ENCODE results near the gene PAK5. TPM values are rescaled to one million over a fixed set of nuclear protein-coding genes. Genes with fewer than 3 reads are reported as not detected.

The PAK5 gene
- total and polyA plus RNA-seq, 2 donors (not counting 1 experiment from before 2014, with no cell fraction given) = not detected

DNA sequence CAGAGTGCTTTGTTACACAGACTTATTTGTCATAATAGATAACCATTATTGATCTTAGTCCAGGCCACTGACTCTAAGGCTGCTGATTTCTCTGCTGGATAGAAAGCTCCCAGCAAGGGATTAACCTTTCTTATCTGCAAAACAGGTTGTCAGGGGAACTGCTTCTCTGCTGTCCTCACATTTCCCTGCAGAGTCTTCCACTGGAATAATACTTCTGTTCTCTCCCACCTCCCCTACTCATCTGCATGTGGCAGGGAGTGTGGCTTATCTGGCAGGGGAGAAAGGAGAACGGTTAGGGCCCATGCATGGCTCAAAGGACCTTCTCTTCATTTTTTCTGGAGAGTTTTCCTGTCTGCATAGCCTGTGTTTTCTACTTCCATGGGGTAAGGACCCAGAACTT, 238.3 kb downstream of the PAK5 start:
- H3K4me1 Mint-ChIP-seq = no peaks in the 10 kb centered on the region
- H3K4me1 ChIP-seq (ENCODE audit: control insufficient read depth in 2 of 2, insufficient read depth in 2 of 2, low read length in 2 of 2) = no peaks in the 10 kb centered on the region
- no peak overlapping the region for H3K27ac ChIP-seq (ENCODE audit: low read length in 2 of 2)
- H3K9me3 Mint-ChIP-seq (ENCODE audit: insufficient read depth) = peaks cover 2% of the 10 kb centered on the region
- H3K27ac Mint-ChIP-seq = no peak overlapping the region
- no peak overlapping the region for H3K4me3 Mint-ChIP-seq
- H3K27me3 ChIP-seq (replicated peaks in 1 of 4; ENCODE audit: control extremely low read depth in 1 of 4, control insufficient read depth in 3 of 4, insufficient read depth in 4 of 4, low read length in 3 of 4) = peaks cover 0 to 5% (median 1%) of the 10 kb centered on the region in 4 experiments
- peaks cover 16% of the 10 kb centered on the region for H3K27me3 Mint-ChIP-seq
- TF ChIP-seq, protein P1, sequence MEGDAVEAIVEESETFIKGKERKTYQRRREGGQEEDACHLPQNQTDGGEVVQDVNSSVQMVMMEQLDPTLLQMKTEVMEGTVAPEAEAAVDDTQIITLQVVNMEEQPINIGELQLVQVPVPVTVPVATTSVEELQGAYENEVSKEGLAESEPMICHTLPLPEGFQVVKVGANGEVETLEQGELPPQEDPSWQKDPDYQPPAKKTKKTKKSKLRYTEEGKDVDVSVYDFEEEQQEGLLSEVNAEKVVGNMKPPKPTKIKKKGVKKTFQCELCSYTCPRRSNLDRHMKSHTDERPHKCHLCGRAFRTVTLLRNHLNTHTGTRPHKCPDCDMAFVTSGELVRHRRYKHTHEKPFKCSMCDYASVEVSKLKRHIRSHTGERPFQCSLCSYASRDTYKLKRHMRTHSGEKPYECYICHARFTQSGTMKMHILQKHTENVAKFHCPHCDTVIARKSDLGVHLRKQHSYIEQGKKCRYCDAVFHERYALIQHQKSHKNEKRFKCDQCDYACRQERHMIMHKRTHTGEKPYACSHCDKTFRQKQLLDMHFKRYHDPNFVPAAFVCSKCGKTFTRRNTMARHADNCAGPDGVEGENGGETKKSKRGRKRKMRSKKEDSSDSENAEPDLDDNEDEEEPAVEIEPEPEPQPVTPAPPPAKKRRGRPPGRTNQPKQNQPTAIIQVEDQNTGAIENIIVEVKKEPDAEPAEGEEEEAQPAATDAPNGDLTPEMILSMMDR (IDR thresholded peaks at IDR 0.05) = no peak
- TF ChIP-seq EZH2 (IDR thresholded peaks at IDR 0.05; ENCODE audit: borderline replicate concordance, insufficient read depth, low read depth, low read length, poor library complexity, severe bottlenecking) = no peak
- no peak overlapping the region for H3K4me3 ChIP-seq (ENCODE audit: control extremely low read depth in 1 of 5, extremely low read depth in 1 of 5, insufficient read depth in 1 of 5, low read depth in 2 of 5, low read length in 4 of 5)
- DNase-seq (no peak), ATAC-seq (ENCODE audit: low read depth) (no peak)
- no peak overlapping the region for H3K9ac ChIP-seq (ENCODE audit: low read length)
- H4K20me1 ChIP-seq (ENCODE audit: control insufficient read depth, insufficient read depth, low read length, poor library complexity, severe bottlenecking) = no peaks in the 10 kb centered on the region
- ChIA-PET CTCF (interaction anchor here (0.9 kb wide), 1 partner anchor 8 kb away, joined by 3 read pairs; no protein-coding TSS in a partner anchor), POLR2A (no interaction called here)
- intact Hi-C loops (cut with micrococcal nuclease) = no loop called here
- H3K4me2 ChIP-seq (replicated peaks; ENCODE audit: low read depth, low read length, poor library complexity, severe bottlenecking) = no peak overlapping the region
- no peaks in the 10 kb centered on the region for H3K36me3 ChIP-seq (replicated peaks in 1 of 2; ENCODE audit: control extremely low read depth in 1 of 2, control insufficient read depth in 1 of 2, extremely low read depth in 1 of 2, insufficient read depth in 2 of 2, low read length in 1 of 2)
- WGBS (ENCODE audit: insufficient coverage) = 40% methylated on average over 1 of the region's 1 CpG
- no peaks in the 10 kb centered on the region for H3K79me2 ChIP-seq (ENCODE audit: control insufficient read depth, insufficient read depth, low read length)
- H3K9me3 ChIP-seq (ENCODE audit: control extremely low read depth in 1 of 3, control insufficient read depth in 2 of 3, insufficient read depth in 1 of 3, low read length in 2 of 3) = no peaks in the 10 kb centered on the region
- H2AFZ ChIP-seq (ENCODE audit: insufficient read depth, low read depth, low read length, poor library complexity, severe bottlenecking) = no peak overlapping the region

GRCh38 chr20:9597547-9597946, 241.3 kb downstream of the PAK5 start:
- intact Hi-C loops (cut with micrococcal nuclease) = no loop called here
- POLR2A ChIA-PET = no interaction called here
- H2AFZ ChIP-seq (ENCODE audit: insufficient read depth, low read depth, low read length, poor library complexity, severe bottlenecking) = no peak overlapping the region
- no peak overlapping the region for H3K4me2 ChIP-seq (replicated peaks; ENCODE audit: low read depth, low read length, poor library complexity, severe bottlenecking)
- no peaks in the 10 kb centered on the region for H3K79me2 ChIP-seq (ENCODE audit: control insufficient read depth, insufficient read depth, low read length)
- ATAC-seq (ENCODE audit: low read depth) (no peak), DNase-seq (no peak)
- CTCF ChIA-PET = no interaction called here
- H3K9me3 Mint-ChIP-seq (ENCODE audit: insufficient read depth) = peaks cover 2% of the 10 kb centered on the region
- TF ChIP-seq, protein P1 (IDR thresholded peaks at IDR 0.05) = no peak
- no peak for TF ChIP-seq EZH2 (IDR thresholded peaks at IDR 0.05; ENCODE audit: borderline replicate concordance, insufficient read depth, low read depth, low read length, poor library complexity, severe bottlenecking)
- no peaks in the 10 kb centered on the region for H3K4me1 Mint-ChIP-seq
- no peak overlapping the region for H3K27ac ChIP-seq (ENCODE audit: low read length in 2 of 2)
- no peaks in the 10 kb centered on the region for H3K36me3 ChIP-seq (replicated peaks in 1 of 2; ENCODE audit: control extremely low read depth in 1 of 2, control insufficient read depth in 1 of 2, extremely low read depth in 1 of 2, insufficient read depth in 2 of 2, low read length in 1 of 2)
- no peak overlapping the region for H3K4me3 ChIP-seq (ENCODE audit: control extremely low read depth in 1 of 5, extremely low read depth in 1 of 5, insufficient read depth in 1 of 5, low read depth in 2 of 5, low read length in 4 of 5)
- H3K27me3 ChIP-seq (replicated peaks in 1 of 4; ENCODE audit: control extremely low read depth in 1 of 4, control insufficient read depth in 3 of 4, insufficient read depth in 4 of 4, low read length in 3 of 4) = peaks cover 0 to 3% (median 0%) of the 10 kb centered on the region in 4 experiments
- no peaks in the 10 kb centered on the region for H3K4me1 ChIP-seq (ENCODE audit: control insufficient read depth in 2 of 2, insufficient read depth in 2 of 2, low read length in 2 of 2)
- H3K9ac ChIP-seq (ENCODE audit: low read length) = no peak overlapping the region
- H4K20me1 ChIP-seq (ENCODE audit: control insufficient read depth, insufficient read depth, low read length, poor library complexity, severe bottlenecking) = no peaks in the 10 kb centered on the region
- H3K9me3 ChIP-seq (ENCODE audit: control extremely low read depth in 1 of 3, control insufficient read depth in 2 of 3, insufficient read depth in 1 of 3, low read length in 2 of 3) = no peaks in the 10 kb centered on the region
- peaks cover 9% of the 10 kb centered on the region for H3K27me3 Mint-ChIP-seq
- 79% methylated on average over 4 of the region's 4 CpGs for WGBS (ENCODE audit: insufficient coverage)
- H3K27ac Mint-ChIP-seq = no peak overlapping the region
- no peak overlapping the region for H3K4me3 Mint-ChIP-seq

Measured in B cell (primary cell).